Bronchial epithelial cell (primary cell): ENCODE results near the gene FOXO4. TPM values are rescaled to one million over a fixed set of nuclear protein-coding genes. Genes with fewer than 3 reads are reported as not detected.

Experiments
- DNase-seq: peaks from one replicate; pipeline ENCODE4 v3.0.0-alpha.2; 2010; ENCODE audit warnings: low read depth
- FAIRE-seq: peaks from 2 replicates; lab custom pipeline; 2011; peaks lifted over from hg19 to GRCh38; lab: Jason Lieb, UNC
- H3K27me3 ChIP-seq: 2 replicates; pipeline ENCODE4 v1.5.1; 2011; ENCODE audit warnings: low read length; ENCODE audit not compliant: control insufficient read depth, insufficient read depth
- H3K36me3 ChIP-seq: 2 replicates; pipeline ENCODE4 v1.5.1; 2011; ENCODE audit warnings: low read length; ENCODE audit not compliant: control insufficient read depth, insufficient read depth
- H3K4me3 ChIP-seq: 2 replicates; pipeline ENCODE4 v1.5.1; 2011; ENCODE audit warnings: mild to moderate bottlenecking, low read depth, low read length, control low read depth
- CTCF ChIP-seq: IDR thresholded peaks from 2 replicates; pipeline ENCODE4 v1.5.1; 2011; ENCODE audit warnings: mild to moderate bottlenecking, moderate library complexity, low read length, control low read depth, inconsistent platforms; ENCODE audit not compliant: insufficient read depth, severe bottlenecking
- total RNA-seq: library from RNA; depleted of rRNA; stranded (reverse); fragments of >200 nt; gene quantifications from 2 replicates; pipeline ENCODE4 v1.2.1, GENCODE V29; 2014

FOXO4 gene
- total RNA-seq, 1 donor from 2014 or later, result 3.2 TPM

- no peak for TF ChIP-seq CTCF
- FAIRE-seq (no peak), DNase-seq (no peak)
- H3K36me3 ChIP-seq, result no peaks in the 10 kb centered on the region
- H3K27me3 ChIP-seq, result no peaks in the 10 kb centered on the region
- H3K4me3 ChIP-seq, result no peak overlapping the region
Observed at GRCh38 chrX:71147496-71148277, 52.0 kb downstream of the FOXO4 start.

GRCh38 chrX:71148278-71148663 lies 52.6 kb downstream of the FOXO4 start:
- Histone ChIP-seq H3K36me3 (no peaks in the 10 kb centered on the region), H3K4me3 (no peak overlapping the region), H3K27me3 (no peaks in the 10 kb centered on the region)
- TF ChIP-seq CTCF, result no peak
- DNase-seq (no peak), FAIRE-seq (no peak)

- DNase-seq, result no peak
- no peak for FAIRE-seq
- Histone ChIP-seq H3K27me3 (no peaks in the 10 kb centered on the region), H3K36me3 (no peaks in the 10 kb centered on the region), H3K4me3 (no peak overlapping the region)
- no peak for TF ChIP-seq CTCF
Observed at GRCh38 chrX:71151366-71151765, 55.7 kb downstream of the FOXO4 start.

Other genes with a start within 250 kb of the FOXO4 start
- not detected in 2 replicates for gene TEX11, start 187.1 kb upstream of the FOXO4 start, total RNA-seq
- not detected in 2 replicates for gene SLC7A3, start 164.8 kb upstream of the FOXO4 start, total RNA-seq
- 74.5 and 75.3 TPM in 2 replicates for gene SNX12, start 27.5 kb upstream of the FOXO4 start, total RNA-seq
- gene CXorf65, start 10.9 kb downstream of the FOXO4 start, total RNA-seq, result not detected in 2 replicates
- gene IL2RG, start 15.7 kb downstream of the FOXO4 start, total RNA-seq, result 0.26 TPM in 1 of 2 replicates, not detected in the other
- gene MED12, start 22.7 kb downstream of the FOXO4 start, total RNA-seq, result 8.2 and 16.3 TPM in 2 replicates
- under 0.01 TPM in 2 replicates for gene NLGN3, start 49.0 kb downstream of the FOXO4 start, total RNA-seq
- gene GJB1, start 127.4 kb downstream of the FOXO4 start, total RNA-seq, result 0.13 TPM in 1 of 2 replicates, not detected in the other
- 1.6 and 1.9 TPM in 2 replicates for gene ZMYM3, start 158.3 kb downstream of the FOXO4 start, total RNA-seq
- gene NONO, start 187.8 kb downstream of the FOXO4 start, total RNA-seq, result 237 and 365 TPM in 2 replicates
- gene ITGB1BP2, start 205.9 kb downstream of the FOXO4 start, total RNA-seq, result 1.1 and 2.4 TPM in 2 replicates